OCI-LY3 (cell line): ENCODE data around the gene PDE7B.

Experiments
- CTCF ChIP-seq: fragments of 200-600, 300-600 bp; sonication (generic); IDR thresholded peaks from 2 replicates; pipeline ENCODE4 v1.5.1; 2014; ENCODE audit warnings: antibody characterized with exemption, low read length, low read depth
- EZH2phosphoT487 ChIP-seq: fragments of 200-600 bp; shearing (Covaris generic); IDR thresholded peaks from 2 replicates; pipeline ENCODE4 v1.6.1; 2018; ENCODE audit warnings: antibody characterized with exemption, mixed run types, low read depth

DNA sequence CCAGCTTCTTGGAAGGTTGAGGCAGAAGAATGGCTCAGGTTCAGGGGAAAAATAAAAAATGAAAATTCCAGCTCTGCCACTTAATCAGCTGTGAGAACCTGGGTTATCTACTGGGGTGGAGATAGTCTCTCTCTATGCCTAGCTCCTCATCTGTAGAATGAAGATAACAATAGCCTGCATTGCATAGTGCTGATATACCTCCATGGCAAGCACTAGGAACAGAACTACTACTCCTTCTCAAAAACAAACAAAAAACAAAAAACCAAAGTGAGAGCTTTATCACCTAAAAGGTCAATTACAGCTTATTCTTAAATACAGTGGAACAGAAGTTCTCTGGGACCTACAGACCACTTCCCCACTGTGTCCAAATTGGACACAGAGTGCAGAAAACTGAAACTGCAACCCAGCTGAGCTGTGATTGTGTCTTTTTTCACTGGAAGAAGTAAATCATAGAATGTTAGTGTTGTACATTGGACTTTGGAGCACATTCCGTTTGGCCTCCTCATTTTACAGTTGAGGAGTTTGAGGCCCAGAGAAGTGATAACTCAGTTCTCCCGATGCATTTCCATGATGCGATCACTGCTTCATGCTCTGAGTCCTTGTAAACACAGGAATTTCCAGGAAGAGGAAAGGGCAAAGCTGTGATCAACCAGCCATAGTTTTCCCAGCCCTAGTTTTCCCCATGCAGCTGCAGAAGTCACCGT, 375.3 kb downstream of the PDE7B start:
- TF ChIP-seq CTCF (no peak), EZH2phosphoT487 (no peak)
